ENCODE results near the gene C2CD2. TPM values are rescaled to one million over a fixed set of nuclear protein-coding genes. Genes with fewer than 3 reads are reported as not detected.

Gene C2CD2
- total and polyA plus RNA-seq, 10 of the 15 experiments (the other 5 are each of a cell fraction or from before 2014, with no cell fraction given) = 2.2 to 30.9 (median 9.9) TPM

- H4K20me1 ChIP-seq (ENCODE audit: control insufficient read depth, insufficient read depth) = no peaks in the 10 kb centered on the region
- ATAC-seq (no peak; the same call in 2 of the 3 replicates), FAIRE-seq (no peak), DNase-seq (ENCODE audit: low read depth, low spot score) (no peak)
- no peaks in the 10 kb centered on the region for H3K9me3 ChIP-seq (replicated peaks; ENCODE audit: control insufficient read depth, insufficient read depth, low read length)
- no peak overlapping the region for H3K9ac ChIP-seq (ENCODE audit: control insufficient read depth, insufficient read depth, low read length)
- H3K79me2 ChIP-seq (ENCODE audit: control insufficient read depth, insufficient read depth, low read length) = no peaks in the 10 kb centered on the region
- POLR2A ChIA-PET = no interaction called here
- no peak overlapping the region for H3K4me3 ChIP-seq
- peaks cover 0 to 4% of the 10 kb centered on the region in 2 experiments; a peak in 1 of 4 replicates for H3K36me3 ChIP-seq (ENCODE audit: control insufficient read depth in 2 of 2, insufficient read depth in 2 of 2, low read length in 1 of 2)
- no peak overlapping the region for H2AFZ ChIP-seq (ENCODE audit: control insufficient read depth, low read depth, low read length)
- intact Hi-C loops (cut with micrococcal nuclease; ENCODE audit: unreplicated experiment) (loop anchor here (5.0 kb wide), 1 partner anchor 37 kb away; no protein-coding TSS in a partner anchor), in situ Hi-C loops (cut with MboI) (no loop called here)
- no peaks in the 10 kb centered on the region for H3K27me3 ChIP-seq (replicated peaks in 1 of 2; ENCODE audit: control insufficient read depth in 2 of 2, insufficient read depth in 2 of 2, low read length in 1 of 2)
- TF ChIP-seq POLR2A (IDR thresholded peaks at IDR 0.05; ENCODE audit: low read depth, low read length) (no peak), CBX5 (IDR thresholded peaks at IDR 0.05; ENCODE audit: low read depth) (no peak), ZNF384 (IDR thresholded peaks at IDR 0.05; ENCODE audit: borderline replicate concordance, low read depth, low read length) (no peak), CHD2 (IDR thresholded peaks at IDR 0.05; ENCODE audit: borderline replicate concordance, low read depth, low read length) (no peak)
- no peak overlapping the region for H3K4me2 ChIP-seq (ENCODE audit: control insufficient read depth, insufficient read depth)
- CTCF ChIA-PET = interaction anchor here (1.1 to 1.2 kb wide), 2 partner anchors 232 to 269 kb away, joined by 3 to 6 read pairs; no protein-coding TSS in a partner anchor
- SMC1A ChIA-PET (ENCODE audit: uncharacterized antibody, unreplicated experiment) = interaction anchor here (0.8 to 1.1 kb wide), 3 partner anchors 8 to 38 kb away, joined by 3 to 8 read pairs (median 3); no protein-coding TSS in a partner anchor
- no TSS peak for BruUV-seq (replicated peaks)
- RAD21 ChIA-PET (ENCODE audit: unreplicated experiment) = no interaction called here
- 60% methylated on average over 22 of the region's 22 CpGs for WGBS (ENCODE audit: insufficient coverage, insufficient replicate concordance, low lambda C conversion rate, missing lambda C conversion rate)
- peaks cover 7% of the 10 kb centered on the region; the same call in 1 of the 2 replicates for H3K4me1 ChIP-seq (ENCODE audit: control insufficient read depth, insufficient read depth, low read length)
- no peak overlapping the region for H3K27ac ChIP-seq (ENCODE audit: control insufficient read depth, insufficient read depth)
Observed at GRCh38 chr21:41885341-41886024, 68.3 kb downstream of the C2CD2 start.

GRCh38 chr21:41884501-41885030, 69.3 kb downstream of the C2CD2 start:
- Histone ChIP-seq H3K4me1 (ENCODE audit: control insufficient read depth, insufficient read depth, low read length) (peaks cover 7% of the 10 kb centered on the region; the same call in 1 of the 2 replicates), H3K9me3 (replicated peaks; ENCODE audit: control insufficient read depth, insufficient read depth, low read length) (no peaks in the 10 kb centered on the region), H3K79me2 (ENCODE audit: control insufficient read depth, insufficient read depth, low read length) (no peaks in the 10 kb centered on the region), H3K27me3 (replicated peaks in 1 of 2; ENCODE audit: control insufficient read depth in 2 of 2, insufficient read depth in 2 of 2, low read length in 1 of 2) (no peaks in the 10 kb centered on the region), H3K9ac (ENCODE audit: control insufficient read depth, insufficient read depth, low read length) (no peak overlapping the region), H4K20me1 (ENCODE audit: control insufficient read depth, insufficient read depth) (no peaks in the 10 kb centered on the region), H3K36me3 (ENCODE audit: control insufficient read depth in 2 of 2, insufficient read depth in 2 of 2, low read length in 1 of 2) (peaks cover 0 to 3% of the 10 kb centered on the region in 2 experiments; a peak in 1 of 4 replicates), H3K4me3 (no peak overlapping the region), H3K4me2 (ENCODE audit: control insufficient read depth, insufficient read depth) (no peak overlapping the region), H2AFZ (ENCODE audit: control insufficient read depth, low read depth, low read length) (no peak overlapping the region), H3K27ac (ENCODE audit: control insufficient read depth, insufficient read depth) (no peak overlapping the region)
- FAIRE-seq = no peak
- ATAC-seq = no peak
- no peak for DNase-seq (ENCODE audit: low read depth, low spot score)
- CTCF ChIA-PET = interaction anchor here (1.7 to 2.6 kb wide), 2 partner anchors 232 to 233 kb away, joined by 4 to 6 read pairs; no protein-coding TSS in a partner anchor
- intact Hi-C loops (cut with micrococcal nuclease; ENCODE audit: unreplicated experiment) (loop anchor here (5.0 kb wide), 1 partner anchor 38 kb away; no protein-coding TSS in a partner anchor), in situ Hi-C loops (cut with MboI) (no loop called here)
- SMC1A ChIA-PET (ENCODE audit: uncharacterized antibody, unreplicated experiment) = interaction anchor here (1.1 kb wide), 2 partner anchors 10 to 68 kb away, joined by 3 to 4 read pairs; no protein-coding TSS in a partner anchor
- no TSS peak for BruUV-seq (replicated peaks)
- POLR2A ChIA-PET = no interaction called here
- WGBS (ENCODE audit: insufficient coverage, insufficient replicate concordance, low lambda C conversion rate, missing lambda C conversion rate) = 89% methylated on average over 19 of the region's 19 CpGs
- RAD21 ChIA-PET (ENCODE audit: unreplicated experiment) = interaction anchor here (0.9 kb wide), 1 partner anchor 68 kb away, joined by 3 read pairs; no protein-coding TSS in a partner anchor
- TF ChIP-seq POLR2AphosphoS2 (IDR thresholded peaks at IDR 0.05; ENCODE audit: low read depth, low read length) (no peak), ETV6 (conservative IDR thresholded peaks at IDR 0.05 in 1 of 2, IDR thresholded peaks at IDR 0.05 in 1 of 2; ENCODE audit: borderline replicate concordance in 1 of 2, low read depth in 1 of 2) (no peak), SIN3A (IDR thresholded peaks at IDR 0.05; ENCODE audit: low read depth, low read length) (no peak), PRDM15 (CRISPR knock-in tag; IDR thresholded peaks at IDR 0.05) (no peak), JUNB (IDR thresholded peaks at IDR 0.05) (no peak), SMARCA5 (IDR thresholded peaks at IDR 0.05) (no peak)

All from GM12878 (cell line).